HEK293 (cell line): Measurements from ENCODE around the gene ADCY3.

Experiments used
- CTCF ChIP-seq: fragments of 450-650 bp; formaldehyde crosslinking; IDR thresholded peaks from 2 replicates; pipeline ENCODE4 v1.5.1; 2016; ENCODE audit warnings: missing biosample characterization, missing genetic modification characterization
- ZBTB7A ChIP-seq: fragments of 450-650 bp; formaldehyde crosslinking; IDR thresholded peaks from 2 replicates; pipeline ENCODE4 v1.5.1; 2016; ENCODE audit warnings: low read depth, missing biosample characterization, missing genetic modification characterization
- ZSCAN30 ChIP-seq: fragments of 450-650 bp; IDR thresholded peaks from 2 replicates; pipeline ENCODE4 v1.5.1; 2018; ENCODE audit warnings: missing biosample characterization, mild to moderate bottlenecking, missing genetic modification characterization, moderate library complexity

GRCh38 chr2:24844023-24844685, 75.9 kb downstream of the ADCY3 start:
- TF ChIP-seq ZBTB7A (tag by site-specific recombination) (no peak), ZSCAN30 (tag by site-specific recombination) (no peak), CTCF (tag by site-specific recombination) (no peak)
